ENCODE results near the gene PTPRZ1.

GRCh38 chr7:122035876-122036275 is 162.9 kb downstream of the PTPRZ1 start:
- TF ChIP-seq CSDC2 (CRISPR knock-in tag; IDR thresholded peaks at IDR 0.05) (no peak), ZFP30 (CRISPR knock-in tag; IDR thresholded peaks at IDR 0.05) (no peak), RARB (CRISPR knock-in tag; IDR thresholded peaks at IDR 0.05) (no peak), SNAI2 (CRISPR knock-in tag; IDR thresholded peaks at IDR 0.05) (no peak), ISL1 (CRISPR knock-in tag; IDR thresholded peaks at IDR 0.05) (no peak), CSRNP3 (CRISPR knock-in tag; IDR thresholded peaks at IDR 0.05) (no peak), ZNF8 (CRISPR knock-in tag; IDR thresholded peaks at IDR 0.05) (no peak), ARNTL (CRISPR knock-in tag; IDR thresholded peaks at IDR 0.05; ENCODE audit: borderline replicate concordance, low read depth) (no peak), OSR1 (CRISPR knock-in tag; IDR thresholded peaks at IDR 0.05) (no peak), ZNF565 (CRISPR knock-in tag; conservative IDR thresholded peaks at IDR 0.05; ENCODE audit: low read depth) (no peak), TOX (CRISPR knock-in tag; IDR thresholded peaks at IDR 0.05; ENCODE audit: borderline replicate concordance) (no peak), ZNF70 (CRISPR knock-in tag; IDR thresholded peaks at IDR 0.05) (no peak)

Measured in SK-N-SH treated with all-trans-retinoic acid at 6 μM for 48 hours (cell line).